ENCODE data around the gene BASP1. TPM values are rescaled to one million over a fixed set of nuclear protein-coding genes. Genes with fewer than 3 reads are reported as not detected.

BASP1 gene
- total and polyA plus RNA-seq, 2 donors (not counting 1 experiment from before 2014, with no cell fraction given), result 53.0 to 66.4 TPM

- Mint-ChIP-seq H3K4me3 (no peak overlapping the region), H3K27ac (no peak overlapping the region), H3K27me3 (no peaks in the 10 kb centered on the region), H3K4me1 (no peaks in the 10 kb centered on the region), H3K9me3 (ENCODE audit: insufficient read depth) (no peaks in the 10 kb centered on the region)
- H4K20me1 ChIP-seq (ENCODE audit: control insufficient read depth, insufficient read depth, low read length, poor library complexity, severe bottlenecking), result no peaks in the 10 kb centered on the region
- TF ChIP-seq CTCF (IDR thresholded peaks at IDR 0.05) (no peak), EZH2 (IDR thresholded peaks at IDR 0.05; ENCODE audit: borderline replicate concordance, insufficient read depth, low read depth, low read length, poor library complexity, severe bottlenecking) (no peak)
- H3K79me2 ChIP-seq (ENCODE audit: control insufficient read depth, insufficient read depth, low read length), result no peaks in the 10 kb centered on the region
- POLR2A ChIA-PET, result no interaction called here
- no peak overlapping the region for H3K4me3 ChIP-seq (ENCODE audit: control extremely low read depth in 1 of 5, extremely low read depth in 1 of 5, insufficient read depth in 1 of 5, low read depth in 2 of 5, low read length in 4 of 5)
- DNase-seq (no peak), ATAC-seq (ENCODE audit: low read depth) (no peak)
- H3K27me3 ChIP-seq (replicated peaks in 1 of 4; ENCODE audit: control extremely low read depth in 1 of 4, control insufficient read depth in 3 of 4, insufficient read depth in 4 of 4, low read length in 3 of 4), result no peaks in the 10 kb centered on the region
- WGBS (ENCODE audit: insufficient coverage), result 100% methylated on average over 1 of the region's 6 CpGs
- H3K9me3 ChIP-seq (ENCODE audit: control extremely low read depth in 1 of 3, control insufficient read depth in 2 of 3, insufficient read depth in 1 of 3, low read length in 2 of 3), result no peaks in the 10 kb centered on the region
- CTCF ChIA-PET, result interaction anchor here (2.8 kb wide), 1 partner anchor 10 kb away, joined by 34 read pairs; no protein-coding TSS in a partner anchor
- no peaks in the 10 kb centered on the region for H3K4me1 ChIP-seq (ENCODE audit: control insufficient read depth in 2 of 2, insufficient read depth in 2 of 2, low read length in 2 of 2)
- no peak overlapping the region for H3K4me2 ChIP-seq (replicated peaks; ENCODE audit: low read depth, low read length, poor library complexity, severe bottlenecking)
- H2AFZ ChIP-seq (ENCODE audit: insufficient read depth, low read depth, low read length, poor library complexity, severe bottlenecking), result no peak overlapping the region
- no peak overlapping the region for H3K27ac ChIP-seq (ENCODE audit: low read length in 2 of 2)
- intact Hi-C loops (cut with micrococcal nuclease), result no loop called here
- no peaks in the 10 kb centered on the region for H3K36me3 ChIP-seq (replicated peaks in 1 of 2; ENCODE audit: control extremely low read depth in 1 of 2, control insufficient read depth in 1 of 2, extremely low read depth in 1 of 2, insufficient read depth in 2 of 2, low read length in 1 of 2)
- no peak overlapping the region for H3K9ac ChIP-seq (ENCODE audit: low read length)
These were observed 37.0 kb upstream of the BASP1 start for GRCh38 chr5:17180330-17180843.

GRCh38 chr5:17180864-17181723, 36.3 kb upstream of the BASP1 start:
- no peak overlapping the region for H2AFZ ChIP-seq (ENCODE audit: insufficient read depth, low read depth, low read length, poor library complexity, severe bottlenecking)
- intact Hi-C loops (cut with micrococcal nuclease), result no loop called here
- WGBS (ENCODE audit: insufficient coverage), result 84% methylated on average over 10 of the region's 11 CpGs
- H3K4me3 Mint-ChIP-seq, result no peak overlapping the region
- H3K4me2 ChIP-seq (replicated peaks; ENCODE audit: low read depth, low read length, poor library complexity, severe bottlenecking), result no peak overlapping the region
- ChIA-PET POLR2A (no interaction called here), CTCF (interaction anchor here (2.8 kb wide), 1 partner anchor 9 kb away, joined by 34 read pairs; no protein-coding TSS in a partner anchor)
- no peak overlapping the region for H3K27ac ChIP-seq (ENCODE audit: low read length in 2 of 2)
- H3K27me3 Mint-ChIP-seq, result no peaks in the 10 kb centered on the region
- ATAC-seq (ENCODE audit: low read depth) (no peak), DNase-seq (no peak)
- no peaks in the 10 kb centered on the region for H3K36me3 ChIP-seq (replicated peaks in 1 of 2; ENCODE audit: control extremely low read depth in 1 of 2, control insufficient read depth in 1 of 2, extremely low read depth in 1 of 2, insufficient read depth in 2 of 2, low read length in 1 of 2)
- no peaks in the 10 kb centered on the region for H3K27me3 ChIP-seq (replicated peaks in 1 of 4; ENCODE audit: control extremely low read depth in 1 of 4, control insufficient read depth in 3 of 4, insufficient read depth in 4 of 4, low read length in 3 of 4)
- TF ChIP-seq EZH2 (IDR thresholded peaks at IDR 0.05; ENCODE audit: borderline replicate concordance, insufficient read depth, low read depth, low read length, poor library complexity, severe bottlenecking) (no peak), CTCF (IDR thresholded peaks at IDR 0.05) (no peak)
- no peaks in the 10 kb centered on the region for H3K4me1 ChIP-seq (ENCODE audit: control insufficient read depth in 2 of 2, insufficient read depth in 2 of 2, low read length in 2 of 2)
- H4K20me1 ChIP-seq (ENCODE audit: control insufficient read depth, insufficient read depth, low read length, poor library complexity, severe bottlenecking), result no peaks in the 10 kb centered on the region
- H3K9me3 ChIP-seq (ENCODE audit: control extremely low read depth in 1 of 3, control insufficient read depth in 2 of 3, insufficient read depth in 1 of 3, low read length in 2 of 3), result no peaks in the 10 kb centered on the region
- H3K9me3 Mint-ChIP-seq (ENCODE audit: insufficient read depth), result no peaks in the 10 kb centered on the region
- no peaks in the 10 kb centered on the region for H3K79me2 ChIP-seq (ENCODE audit: control insufficient read depth, insufficient read depth, low read length)
- no peaks in the 10 kb centered on the region for H3K4me1 Mint-ChIP-seq
- H3K9ac ChIP-seq (ENCODE audit: low read length), result no peak overlapping the region
- H3K27ac Mint-ChIP-seq, result no peak overlapping the region
- H3K4me3 ChIP-seq (ENCODE audit: control extremely low read depth in 1 of 5, extremely low read depth in 1 of 5, insufficient read depth in 1 of 5, low read depth in 2 of 5, low read length in 4 of 5), result no peak overlapping the region

All from B cell (primary cell).